NCI-H1048 (cell line): ENCODE data around the gene GTF2H2.
"Not testable (repeated sequence)": the region's sequence is repeated elsewhere in the genome, so short reads cannot be mapped to it uniquely, and the experiment has no call there.

Experiments used
- DNase-seq: peaks from one replicate; lab custom pipeline; 2025; lab: John Stamatoyannopoulos, UW

The GTF2H2 gene

DNA sequence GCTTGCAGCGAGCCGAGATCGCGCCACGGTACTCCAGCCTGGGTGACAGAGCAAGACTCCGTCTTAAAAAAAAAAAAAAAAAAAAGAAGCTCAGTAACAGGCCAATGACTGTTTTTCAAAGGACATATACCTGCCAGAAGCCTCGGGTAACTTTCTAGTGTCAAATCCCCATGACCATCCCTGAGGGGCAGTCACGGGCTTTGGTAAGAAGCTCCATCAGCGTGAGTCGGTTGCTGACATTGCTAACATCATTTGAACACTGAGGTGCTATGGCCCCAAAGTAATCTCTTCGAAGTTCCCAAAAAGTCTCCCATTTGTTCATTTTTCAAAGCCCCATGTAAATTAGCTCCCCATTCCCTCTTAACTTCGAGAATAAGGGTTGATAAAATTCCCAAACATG lies 53.9 kb downstream of the GTF2H2 start:
- DNase-seq: no peak

GRCh38 chr5:71011194-71011792 lies 56.2 kb downstream of the GTF2H2 start:
- no peak for DNase-seq

GRCh38 chr5:71006983-71007382 lies 60.5 kb downstream of the GTF2H2 start:
- DNase-seq: not testable (repeated sequence)
